Measurements from ENCODE around the gene MPDZ.

- TF ChIP-seq POLR2A (IDR thresholded peaks at IDR 0.05; ENCODE audit: low read depth, low read length) (no peak), TAF1 (IDR thresholded peaks at IDR 0.05; ENCODE audit: low read depth, low read length) (no peak), POLR2AphosphoS5 (IDR thresholded peaks at IDR 0.05; ENCODE audit: low read depth, low read length) (no peak), SPI1 (IDR thresholded peaks at IDR 0.05; ENCODE audit: low read depth, low read length) (no peak)
Observed at GRCh38 chr9:13268469-13268868, 11.0 kb downstream of the MPDZ start.
